Activated CD4-positive, CD25-positive, alpha-beta regulatory T cell treated with anti-CD3 and anti-CD28 coated beads, Interleukin-2, amount 50 U/mL, for 24 hours (primary cell): ENCODE data around the gene SETD4.
"Not testable (repeated sequence)": the region's sequence is repeated elsewhere in the genome, so short reads cannot be mapped to it uniquely, and the experiment has no call there.

Experiments
- ATAC-seq, 2 donors: fragments of 150-1000 bp; cut with Tn5 transposase; one replicate each; pipeline ENCODE4 v1.10.0; 2021; ENCODE audit warnings: mild to moderate bottlenecking in 1 of 2, moderate library complexity in 1 of 2

Gene SETD4

GRCh38 chr21:36060159-36060921, at the start of gene SETD4:
Gene SETD4 (minus strand): TSS chr21:36060526. CDS start chr21:36058888, 1,638 bp downstream.
- ATAC-seq = peak; percentile 92

GRCh38 chr21:36109868-36110267, 49.5 kb upstream of the SETD4 start:
- ATAC-seq = no peak

GRCh38 chr21:36105327-36105842, 45.1 kb upstream of the SETD4 start:
- ATAC-seq = no peak

GRCh38 chr21:36104317-36105300, 44.3 kb upstream of the SETD4 start:
- no peak for ATAC-seq

GRCh38 chr21:36103434-36103833, 43.1 kb upstream of the SETD4 start:
- ATAC-seq = no peak

- no peak for ATAC-seq
Measured at GRCh38 chr21:36100971-36101641, 40.8 kb upstream of the SETD4 start.

GRCh38 chr21:36099695-36100211, 39.4 kb upstream of the SETD4 start:
- ATAC-seq = not testable (repeated sequence)

- no peak for ATAC-seq
Measured at GRCh38 chr21:36099000-36099399, 38.7 kb upstream of the SETD4 start.

GRCh38 chr21:36098182-36098532, 37.8 kb upstream of the SETD4 start:
- ATAC-seq = no peak

- ATAC-seq = peak in 1 of 2 donors; percentile 53
Measured at GRCh38 chr21:36097427-36098181, 37.3 kb upstream of the SETD4 start.

- no peak for ATAC-seq
Measured at GRCh38 chr21:36096398-36097290, 36.3 kb upstream of the SETD4 start.

- no peak for ATAC-seq
Measured at GRCh38 chr21:36093512-36093911, 33.2 kb upstream of the SETD4 start.

GRCh38 chr21:36092681-36093080, 32.4 kb upstream of the SETD4 start:
- ATAC-seq = no peak

GRCh38 chr21:36089946-36090345, 29.6 kb upstream of the SETD4 start:
- no peak for ATAC-seq

GRCh38 chr21:36087362-36088138, 27.2 kb upstream of the SETD4 start:
- no peak for ATAC-seq

- no peak for ATAC-seq
Measured at GRCh38 chr21:36082237-36082664, 21.9 kb upstream of the SETD4 start.

GRCh38 chr21:36080386-36080785, 20.1 kb upstream of the SETD4 start:
- ATAC-seq = no peak

GRCh38 chr21:36079671-36080070, 19.3 kb upstream of the SETD4 start:
- no peak for ATAC-seq

- ATAC-seq = peak; percentile 85 to 90
Measured at GRCh38 chr21:36079010-36079649, 18.8 kb upstream of the SETD4 start.
